ENCODE measurements around the gene C2orf80. TPM values are rescaled to one million over a fixed set of nuclear protein-coding genes. Genes with fewer than 3 reads are reported as not detected.

The C2orf80 gene
- total RNA-seq, 4 donors from 2014 or later, result not detected

DNA sequence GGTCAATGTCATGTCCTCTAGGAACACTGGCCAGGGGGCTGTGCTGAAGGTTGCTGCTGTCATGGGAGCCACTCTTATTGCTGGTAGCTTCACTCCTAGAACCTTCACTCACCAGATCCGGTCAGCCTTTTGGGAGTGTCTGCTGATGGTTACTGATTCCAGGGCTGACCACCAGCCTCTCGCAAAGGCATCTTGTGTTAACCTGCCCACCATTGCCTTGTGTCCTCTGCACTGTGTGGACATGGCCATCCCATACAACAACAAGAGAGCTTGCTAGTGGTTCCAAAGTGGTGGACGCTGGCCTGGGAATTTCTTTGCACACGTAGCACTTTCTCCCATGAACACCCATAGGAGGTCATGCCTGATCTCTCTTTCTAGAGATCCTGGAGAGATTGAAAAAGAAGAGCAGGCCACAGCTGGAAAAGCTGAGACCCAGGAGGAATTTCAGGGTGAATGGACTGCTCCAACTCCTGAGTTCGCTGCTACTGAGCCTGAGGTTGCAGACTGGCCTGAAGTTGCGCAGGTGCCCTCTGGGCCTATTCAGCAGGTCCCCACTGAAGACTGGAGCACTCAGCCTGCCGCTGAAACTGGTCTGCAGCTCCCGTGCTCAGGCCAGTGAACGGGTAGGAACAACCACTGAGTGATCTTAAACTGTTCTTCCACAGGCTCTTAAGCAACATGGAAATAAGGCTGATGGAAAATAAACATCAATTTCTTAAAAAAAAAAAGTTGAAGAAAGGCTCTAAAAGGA, 18.7 kb upstream of the C2orf80 start:
- no peak for DNase-seq (ENCODE audit: extremely low spot score)
- Histone ChIP-seq H3K36me3 (no peaks in the 10 kb centered on the region), H3K4me3 (no peak overlapping the region), H3K27ac (replicated peaks in 1 of 4) (no peak overlapping the region), H3K9me3 (no peaks in the 10 kb centered on the region), H3K27me3 (no peaks in the 10 kb centered on the region), H3K4me1 (no peaks in the 10 kb centered on the region)
- TF ChIP-seq EP300 (IDR thresholded peaks at IDR 0.05) (no peak), POLR2A (IDR thresholded peaks at IDR 0.05; ENCODE audit: low read depth) (no peak)
- intact Hi-C loops (cut with DNase I), result no loop called here
- 78% methylated on average over 7 of the region's 9 CpGs for WGBS

- intact Hi-C loops (cut with DNase I), result no loop called here
These were observed 17.9 kb upstream of the C2orf80 start for GRCh38 chr2:208207769-208208168.

DNA sequence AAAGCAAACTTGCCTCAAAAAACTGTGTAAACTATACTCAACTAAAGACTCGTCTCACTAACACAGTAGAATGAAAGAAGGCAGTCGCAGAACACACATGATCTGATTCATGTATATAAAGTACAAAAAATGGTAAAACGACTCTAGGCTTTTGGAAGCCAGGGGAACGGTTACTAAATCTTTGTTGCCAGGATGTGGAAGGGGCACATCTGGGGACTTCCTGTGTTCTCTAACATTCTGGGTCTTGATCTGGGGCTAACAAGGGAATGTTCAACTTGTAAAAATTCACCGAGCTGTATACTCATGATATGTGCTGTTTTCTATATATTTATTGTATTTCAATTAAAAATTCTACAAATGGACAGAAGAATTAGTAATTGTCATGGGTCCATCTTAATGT, 14.3 kb upstream of the C2orf80 start:
- DNase-seq (ENCODE audit: extremely low spot score), result no peak
- H3K27ac ChIP-seq (replicated peaks in 1 of 4), result no peak overlapping the region
- H3K36me3 ChIP-seq, result no peaks in the 10 kb centered on the region
- H3K4me3 ChIP-seq, result no peak overlapping the region
- no peaks in the 10 kb centered on the region for H3K4me1 ChIP-seq
- TF ChIP-seq POLR2AphosphoS5 (IDR thresholded peaks at IDR 0.05) (no peak), EP300 (IDR thresholded peaks at IDR 0.05) (no peak), POLR2A (IDR thresholded peaks at IDR 0.05; ENCODE audit: low read depth) (no peak)
- TF ChIP-seq, protein P1, sequence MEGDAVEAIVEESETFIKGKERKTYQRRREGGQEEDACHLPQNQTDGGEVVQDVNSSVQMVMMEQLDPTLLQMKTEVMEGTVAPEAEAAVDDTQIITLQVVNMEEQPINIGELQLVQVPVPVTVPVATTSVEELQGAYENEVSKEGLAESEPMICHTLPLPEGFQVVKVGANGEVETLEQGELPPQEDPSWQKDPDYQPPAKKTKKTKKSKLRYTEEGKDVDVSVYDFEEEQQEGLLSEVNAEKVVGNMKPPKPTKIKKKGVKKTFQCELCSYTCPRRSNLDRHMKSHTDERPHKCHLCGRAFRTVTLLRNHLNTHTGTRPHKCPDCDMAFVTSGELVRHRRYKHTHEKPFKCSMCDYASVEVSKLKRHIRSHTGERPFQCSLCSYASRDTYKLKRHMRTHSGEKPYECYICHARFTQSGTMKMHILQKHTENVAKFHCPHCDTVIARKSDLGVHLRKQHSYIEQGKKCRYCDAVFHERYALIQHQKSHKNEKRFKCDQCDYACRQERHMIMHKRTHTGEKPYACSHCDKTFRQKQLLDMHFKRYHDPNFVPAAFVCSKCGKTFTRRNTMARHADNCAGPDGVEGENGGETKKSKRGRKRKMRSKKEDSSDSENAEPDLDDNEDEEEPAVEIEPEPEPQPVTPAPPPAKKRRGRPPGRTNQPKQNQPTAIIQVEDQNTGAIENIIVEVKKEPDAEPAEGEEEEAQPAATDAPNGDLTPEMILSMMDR (IDR thresholded peaks at IDR 0.05), result no peak
- no peaks in the 10 kb centered on the region for H3K27me3 ChIP-seq
- no peaks in the 10 kb centered on the region for H3K9me3 ChIP-seq
- WGBS, result 67% methylated on average over 5 of the region's 5 CpGs
- intact Hi-C loops (cut with DNase I), result no loop called here

More at GRCh38 chr2:208207769-208208168, 17.9 kb upstream of the C2orf80 start:
- Histone ChIP-seq H3K27me3 (no peaks in the 10 kb centered on the region), H3K4me1 (no peaks in the 10 kb centered on the region), H3K27ac (replicated peaks in 1 of 4) (no peak overlapping the region), H3K4me3 (no peak overlapping the region), H3K9me3 (no peaks in the 10 kb centered on the region), H3K36me3 (no peaks in the 10 kb centered on the region)
- DNase-seq (ENCODE audit: extremely low spot score), result no peak
- TF ChIP-seq EP300 (IDR thresholded peaks at IDR 0.05), result no peak
- TF ChIP-seq, protein P1 (IDR thresholded peaks at IDR 0.05), result no peak
- TF ChIP-seq POLR2A (IDR thresholded peaks at IDR 0.05; ENCODE audit: low read depth), result no peak
- no peak for TF ChIP-seq POLR2AphosphoS5 (IDR thresholded peaks at IDR 0.05)
- 87% methylated on average over 3 of the region's 3 CpGs for WGBS

GRCh38 chr2:208195531-208195930, 5.7 kb upstream of the C2orf80 start:
- peaks cover 0 to 6% (median 0%) of the 10 kb centered on the region in 4 donors for H3K27me3 ChIP-seq
- TF ChIP-seq, protein P1 (IDR thresholded peaks at IDR 0.05), result no peak
- no peak for TF ChIP-seq POLR2A (IDR thresholded peaks at IDR 0.05; ENCODE audit: low read depth)
- no peak for TF ChIP-seq EP300 (IDR thresholded peaks at IDR 0.05)
- TF ChIP-seq POLR2AphosphoS5 (IDR thresholded peaks at IDR 0.05), result no peak
- no peaks in the 10 kb centered on the region for H3K9me3 ChIP-seq
- H3K4me3 ChIP-seq, result no peak overlapping the region
- no peaks in the 10 kb centered on the region for H3K4me1 ChIP-seq
- intact Hi-C loops (cut with DNase I), result no loop called here
- H3K27ac ChIP-seq (replicated peaks in 1 of 4), result no peak overlapping the region
- H3K36me3 ChIP-seq, result no peaks in the 10 kb centered on the region
- 78% methylated on average over 3 of the region's 3 CpGs for WGBS
- no peak for DNase-seq (ENCODE audit: extremely low spot score)

- intact Hi-C loops (cut with DNase I), result no loop called here
- Histone ChIP-seq H3K27me3 (peaks cover 0 to 13% (median 0%) of the 10 kb centered on the region in 4 donors), H3K4me3 (no peak overlapping the region), H3K9me3 (no peaks in the 10 kb centered on the region), H3K4me1 (no peaks in the 10 kb centered on the region), H3K36me3 (no peaks in the 10 kb centered on the region), H3K27ac (replicated peaks in 1 of 4) (no peak overlapping the region)
- DNase-seq (ENCODE audit: extremely low spot score), result no peak
- 89% methylated on average over 8 of the region's 8 CpGs for WGBS
- TF ChIP-seq EP300 (IDR thresholded peaks at IDR 0.05) (no peak), POLR2AphosphoS5 (IDR thresholded peaks at IDR 0.05) (no peak), POLR2A (IDR thresholded peaks at IDR 0.05; ENCODE audit: low read depth) (no peak)
- TF ChIP-seq, protein P1 (IDR thresholded peaks at IDR 0.05), result no peak
These were observed 2.9 kb upstream of the C2orf80 start for GRCh38 chr2:208192611-208193236.
